ENCODE measurements around the gene PRM3. TPM values are rescaled to one million over a fixed set of nuclear protein-coding genes. Genes with fewer than 3 reads are reported as not detected.

PRM3 gene
- total and polyA plus RNA-seq, 2 of the 8 experiments (the other 6 are each of a cell fraction or from before 2014, with no cell fraction given) = not detected

- Histone ChIP-seq H3K23me2 (ENCODE audit: low read depth, low read length) (no peaks in the 10 kb centered on the region), H2BK15ac (ENCODE audit: low read length) (0 out of 2 replicates have a peak overlapping the region, but pooled peaks have one; percentile 10), H3K79me2 (ENCODE audit: control insufficient read depth in 1 of 2, insufficient read depth in 2 of 2, low read length in 2 of 2) (no peaks in the 10 kb centered on the region), H2BK5ac (ENCODE audit: low read depth, low read length) (no peak overlapping the region), H3K79me1 (ENCODE audit: low read depth, low read length) (no peaks in the 10 kb centered on the region), H4K91ac (replicated peaks; ENCODE audit: insufficient read length, low read length) (no peak overlapping the region), H3K14ac (ENCODE audit: insufficient read length) (no peak overlapping the region), H3K4me2 (ENCODE audit: insufficient read depth in 1 of 2, low read depth in 2 of 2, low read length in 2 of 2) (no peak overlapping the region), H3K4me3 (ENCODE audit: extremely low read depth in 1 of 4, insufficient read depth in 2 of 4, low read depth in 3 of 4, low read length in 4 of 4) (no peak overlapping the region), H4K20me1 (replicated peaks in 1 of 2; ENCODE audit: control insufficient read depth in 1 of 2, insufficient read depth in 2 of 2, low read length in 2 of 2) (no peaks in the 10 kb centered on the region), H3K4me1 (replicated peaks in 1 of 4; ENCODE audit: control insufficient read depth in 3 of 4, insufficient read depth in 4 of 4, low read length in 3 of 4) (peaks cover 0 to 12% (median 3%) of the 10 kb centered on the region in 4 experiments; a peak in 4 of 7 replicates), H2BK20ac (ENCODE audit: low read length) (0 out of 2 replicates have a peak overlapping the region, but pooled peaks have one; percentile 37), H3K9ac (replicated peaks in 1 of 4; ENCODE audit: extremely low read depth in 1 of 4, low read depth in 3 of 4, low read length in 3 of 4) (no peak overlapping the region), H4K8ac (ENCODE audit: extremely low read depth, insufficient read depth, low read length) (no peak overlapping the region), H3K56ac (replicated peaks; ENCODE audit: insufficient read length, low read depth, low read length) (no peak overlapping the region), H3K27ac (ENCODE audit: low read depth, low read length) (no peak overlapping the region), H3K23ac (ENCODE audit: insufficient read length) (no peak overlapping the region), H4K5ac (ENCODE audit: insufficient read length, low read depth, low read length) (no peak overlapping the region), H3K9me3 (ENCODE audit: insufficient read depth in 2 of 2, low read depth in 1 of 2, low read length in 1 of 2) (no peaks in the 10 kb centered on the region), H2BK120ac (replicated peaks; ENCODE audit: low read depth, low read length) (no peak overlapping the region), H3K4ac (replicated peaks; ENCODE audit: insufficient read length, low read depth, low read length) (no peak overlapping the region), H2AK5ac (ENCODE audit: low read depth, low read length) (no peak overlapping the region), H3K36me3 (ENCODE audit: control insufficient read depth in 2 of 4, insufficient read depth in 4 of 4, low read length in 3 of 4) (no peaks in the 10 kb centered on the region), H2BK12ac (ENCODE audit: low read depth, low read length) (peak overlapping the region; percentile 52; the same call in 1 of the 2 replicates), H2AFZ (ENCODE audit: low read length) (no peak overlapping the region), H3K27me3 (replicated peaks in 1 of 4; ENCODE audit: control insufficient read depth in 3 of 4, extremely low read depth in 1 of 4, insufficient read depth in 3 of 4, low read length in 3 of 4) (no peaks in the 10 kb centered on the region), H3K18ac (ENCODE audit: extremely low read depth, low read length) (no peak overlapping the region)
- FAIRE-seq (no peak), DNase-seq (ENCODE audit: low read depth in 1 of 2, low spot score in 2 of 2) (no peak)
- WGBS, 2 experiments (ENCODE audit: extremely low coverage in 1 of 2, insufficient coverage in 1 of 2, insufficient read length in 1 of 2, insufficient replicate concordance in 2 of 2, low coverage in 1 of 2, low lambda C conversion rate in 2 of 2, missing lambda C conversion rate in 1 of 2) = 88% methylated on average over 7 of the region's 7 CpGs; no CpG with 5 or more reads in 1 of the 2 experiments
- POLR2A ChIA-PET (ENCODE audit: partially characterized antibody) = interaction anchor here (0.7 to 1.8 kb wide), 4 partner anchors 9 to 51 kb away, joined by 4 to 6 read pairs (median 4); partner anchors contain the start of gene SOCS1
- no peak for TF ChIP-seq ZNF274 (IDR thresholded peaks at IDR 0.05; ENCODE audit: borderline replicate concordance, extremely low read depth, low read length)
- TF ChIP-seq POU5F1 (IDR thresholded peaks at IDR 0.05; ENCODE audit: low read depth, low read length) = no peak
- TF ChIP-seq KDM1A (IDR thresholded peaks at IDR 0.05; ENCODE audit: borderline replicate concordance, low read length) = no peak
- no peak for TF ChIP-seq ASH2L (IDR thresholded peaks at IDR 0.05; ENCODE audit: low read length)
- no peak for TF ChIP-seq JUN (IDR thresholded peaks at IDR 0.05; ENCODE audit: low read depth, low read length)
- TF ChIP-seq NANOG (IDR thresholded peaks at IDR 0.05; ENCODE audit: insufficient read depth, low read depth, low read length, poor library complexity, severe bottlenecking) = no peak
- no peak for TF ChIP-seq RBBP5 (IDR thresholded peaks at IDR 0.05; ENCODE audit: borderline replicate concordance, low read depth, low read length)
- TF ChIP-seq JUND (IDR thresholded peaks at IDR 0.05; ENCODE audit: low read length) = no peak
- TF ChIP-seq SRF (IDR thresholded peaks at IDR 0.05; ENCODE audit: low read depth, low read length) = no peak
- TF ChIP-seq SUZ12 (IDR thresholded peaks at IDR 0.05; ENCODE audit: low read length) = no peak
- no peak for TF ChIP-seq CBX8 (IDR thresholded peaks at IDR 0.05; ENCODE audit: borderline replicate concordance, low read depth, low read length)
- TF ChIP-seq TCF12 (IDR thresholded peaks at IDR 0.05; ENCODE audit: low read depth, low read length) = no peak
- no peak for TF ChIP-seq CHD2 (IDR thresholded peaks at IDR 0.05; ENCODE audit: low read length)
- no peak for TF ChIP-seq TBP (IDR thresholded peaks at IDR 0.05; ENCODE audit: low read depth, low read length)
- CTCF ChIA-PET (ENCODE audit: partially characterized antibody) = interaction anchor here (1.2 to 2.6 kb wide), 3 partner anchors 12 to 80 kb away, joined by 3 to 7 read pairs (median 4); no protein-coding TSS in a partner anchor
These were observed 33.7 kb upstream of the PRM3 start for GRCh38 chr16:11306997-11307638.
